ENCODE data around the gene PAWR. TPM values are rescaled to one million over a fixed set of nuclear protein-coding genes. Genes with fewer than 3 reads are reported as not detected.

The PAWR gene
- total RNA-seq, 4 donors from 2014 or later = 45.1 to 92.1 (median 59.5) TPM

DNA sequence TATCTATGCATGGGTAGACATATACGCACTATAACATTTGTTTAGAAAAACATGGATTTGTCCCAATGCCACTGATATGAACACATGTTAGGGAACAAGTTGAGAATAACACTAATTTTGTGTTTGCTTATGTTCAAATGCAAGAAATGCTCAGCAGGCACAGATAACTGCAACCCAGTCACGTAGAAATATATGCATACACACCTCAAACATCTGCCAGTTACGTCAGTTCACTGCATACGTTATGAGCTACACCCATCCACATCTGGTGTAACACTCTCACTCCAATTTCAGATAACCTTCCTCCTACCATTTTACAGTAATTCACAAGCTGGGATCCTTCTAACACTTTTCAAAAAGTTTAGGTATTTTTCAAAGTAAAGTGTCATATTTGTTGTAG is 10.7 kb downstream of the PAWR start:
- H3K36me3 ChIP-seq = no peaks in the 10 kb centered on the region
- no peak for ATAC-seq
- H3K27ac ChIP-seq = no peak overlapping the region
- H3K9me3 ChIP-seq = no peaks in the 10 kb centered on the region
- peaks cover 0 to 35% (median under 1%) of the 10 kb centered on the region in 3 donors for H3K4me1 ChIP-seq
- TF ChIP-seq, protein P1, sequence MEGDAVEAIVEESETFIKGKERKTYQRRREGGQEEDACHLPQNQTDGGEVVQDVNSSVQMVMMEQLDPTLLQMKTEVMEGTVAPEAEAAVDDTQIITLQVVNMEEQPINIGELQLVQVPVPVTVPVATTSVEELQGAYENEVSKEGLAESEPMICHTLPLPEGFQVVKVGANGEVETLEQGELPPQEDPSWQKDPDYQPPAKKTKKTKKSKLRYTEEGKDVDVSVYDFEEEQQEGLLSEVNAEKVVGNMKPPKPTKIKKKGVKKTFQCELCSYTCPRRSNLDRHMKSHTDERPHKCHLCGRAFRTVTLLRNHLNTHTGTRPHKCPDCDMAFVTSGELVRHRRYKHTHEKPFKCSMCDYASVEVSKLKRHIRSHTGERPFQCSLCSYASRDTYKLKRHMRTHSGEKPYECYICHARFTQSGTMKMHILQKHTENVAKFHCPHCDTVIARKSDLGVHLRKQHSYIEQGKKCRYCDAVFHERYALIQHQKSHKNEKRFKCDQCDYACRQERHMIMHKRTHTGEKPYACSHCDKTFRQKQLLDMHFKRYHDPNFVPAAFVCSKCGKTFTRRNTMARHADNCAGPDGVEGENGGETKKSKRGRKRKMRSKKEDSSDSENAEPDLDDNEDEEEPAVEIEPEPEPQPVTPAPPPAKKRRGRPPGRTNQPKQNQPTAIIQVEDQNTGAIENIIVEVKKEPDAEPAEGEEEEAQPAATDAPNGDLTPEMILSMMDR (IDR thresholded peaks at IDR 0.05) = no peak
- no peak for TF ChIP-seq POLR2AphosphoS5 (IDR thresholded peaks at IDR 0.05)
- TF ChIP-seq EP300 (IDR thresholded peaks at IDR 0.05) = no peak
- TF ChIP-seq POLR2A (IDR thresholded peaks at IDR 0.05) = no peak
- WGBS, 2 donors (ENCODE audit: low coverage in 1 of 2) = 85 to 96% methylated on average over 4 of the region's 4 CpGs
- no peak overlapping the region for H3K4me3 ChIP-seq
- H3K27me3 ChIP-seq = no peaks in the 10 kb centered on the region

DNA sequence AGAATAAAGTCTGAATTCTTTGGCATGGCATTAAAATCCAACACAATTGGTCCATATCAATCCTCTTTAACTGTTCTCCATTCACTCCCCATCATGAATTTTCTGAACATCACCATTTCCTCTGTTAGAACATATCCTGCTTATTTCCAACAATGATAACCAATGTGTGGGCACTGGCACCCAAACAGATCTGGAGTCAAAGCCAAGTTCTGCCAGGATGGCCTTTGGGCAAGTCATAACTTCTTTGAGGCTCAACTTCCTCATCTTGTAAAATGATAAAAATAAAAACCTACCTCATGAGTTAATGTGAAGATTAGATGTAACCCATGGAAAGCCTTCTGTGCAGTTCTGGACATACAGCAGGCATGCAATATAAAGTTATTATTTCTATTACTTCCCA is 12.5 kb downstream of the PAWR start:
- no peak overlapping the region for H3K4me3 ChIP-seq
- TF ChIP-seq EP300 (IDR thresholded peaks at IDR 0.05) (no peak), POLR2AphosphoS5 (IDR thresholded peaks at IDR 0.05) (no peak), POLR2A (IDR thresholded peaks at IDR 0.05) (no peak)
- TF ChIP-seq, protein P1 (IDR thresholded peaks at IDR 0.05) = no peak
- no peak overlapping the region for H3K27ac ChIP-seq
- peaks cover 0 to 18% (median 0%) of the 10 kb centered on the region in 3 donors for H3K4me1 ChIP-seq
- H3K36me3 ChIP-seq = no peaks in the 10 kb centered on the region
- no peaks in the 10 kb centered on the region for H3K27me3 ChIP-seq
- no peak for ATAC-seq
- H3K9me3 ChIP-seq = no peaks in the 10 kb centered on the region

DNA sequence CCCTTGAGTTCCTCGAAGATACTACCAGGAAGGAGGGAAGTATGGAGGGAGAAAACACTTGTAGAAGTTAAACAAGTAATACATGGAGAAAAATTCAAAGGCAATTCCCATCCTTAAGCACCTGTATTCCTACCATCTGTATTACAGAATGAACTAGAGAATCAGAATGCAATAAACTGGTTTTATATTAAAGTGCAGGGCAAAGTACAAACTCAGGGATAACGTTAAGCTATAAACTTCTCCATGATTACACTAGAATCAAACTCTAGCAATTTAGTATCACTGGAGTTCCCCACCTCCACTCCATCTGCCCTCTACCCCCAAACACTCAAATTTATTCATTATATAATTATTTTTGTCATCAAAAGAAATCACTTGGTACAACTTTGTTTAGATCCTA is 13.1 kb downstream of the PAWR start:
- TF ChIP-seq, protein P1 (IDR thresholded peaks at IDR 0.05) = no peak
- TF ChIP-seq POLR2AphosphoS5 (IDR thresholded peaks at IDR 0.05) (no peak), POLR2A (IDR thresholded peaks at IDR 0.05) (no peak), EP300 (IDR thresholded peaks at IDR 0.05) (no peak)
- ATAC-seq = no peak

DNA sequence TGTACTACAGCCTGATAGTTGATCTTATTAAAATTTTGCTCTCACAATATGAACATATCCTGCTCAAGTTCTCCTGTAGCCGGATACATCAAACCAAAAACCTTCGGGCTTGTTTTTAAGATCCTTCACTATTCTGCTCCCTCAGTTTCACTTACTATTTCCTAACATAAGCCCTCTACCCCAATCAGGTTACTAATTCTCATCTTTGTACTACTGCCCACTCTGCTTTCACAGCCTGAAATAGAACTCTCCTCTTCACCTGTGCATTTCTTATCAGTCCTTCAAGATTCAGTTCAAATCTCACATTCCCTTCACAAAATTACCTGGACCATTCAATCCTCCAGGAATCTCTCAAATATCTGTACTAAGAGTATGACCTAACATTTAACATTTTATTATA is 14.2 kb downstream of the PAWR start:
- Histone ChIP-seq H3K9me3 (peaks cover 0 to 5% (median 0%) of the 10 kb centered on the region in 3 donors), H3K27me3 (no peaks in the 10 kb centered on the region), H3K27ac (no peak overlapping the region), H3K36me3 (no peaks in the 10 kb centered on the region), H3K4me1 (peaks cover 0 to 6% (median 0%) of the 10 kb centered on the region in 3 donors), H3K4me3 (no peak overlapping the region)
- 61 to 68% methylated on average over 2 of the region's 2 CpGs for WGBS, 2 donors (ENCODE audit: low coverage in 1 of 2)
- TF ChIP-seq POLR2A (IDR thresholded peaks at IDR 0.05) = no peak
- no peak for TF ChIP-seq EP300 (IDR thresholded peaks at IDR 0.05)
- no peak for TF ChIP-seq POLR2AphosphoS5 (IDR thresholded peaks at IDR 0.05)
- TF ChIP-seq, protein P1 (IDR thresholded peaks at IDR 0.05) = no peak
- ATAC-seq = no peak

More for the DNA sequence above, 13.1 kb downstream of the PAWR start:
- peaks cover 0 to 12% (median 0%) of the 10 kb centered on the region in 3 donors for H3K4me1 ChIP-seq
- no peaks in the 10 kb centered on the region for H3K9me3 ChIP-seq
- H3K27ac ChIP-seq = no peak overlapping the region
- no peak overlapping the region for H3K4me3 ChIP-seq
- no peaks in the 10 kb centered on the region for H3K36me3 ChIP-seq
- H3K27me3 ChIP-seq = no peaks in the 10 kb centered on the region
- 63 to 100% methylated on average over 2 of the region's 2 CpGs for WGBS, 2 donors (ENCODE audit: low coverage in 1 of 2)

DNA sequence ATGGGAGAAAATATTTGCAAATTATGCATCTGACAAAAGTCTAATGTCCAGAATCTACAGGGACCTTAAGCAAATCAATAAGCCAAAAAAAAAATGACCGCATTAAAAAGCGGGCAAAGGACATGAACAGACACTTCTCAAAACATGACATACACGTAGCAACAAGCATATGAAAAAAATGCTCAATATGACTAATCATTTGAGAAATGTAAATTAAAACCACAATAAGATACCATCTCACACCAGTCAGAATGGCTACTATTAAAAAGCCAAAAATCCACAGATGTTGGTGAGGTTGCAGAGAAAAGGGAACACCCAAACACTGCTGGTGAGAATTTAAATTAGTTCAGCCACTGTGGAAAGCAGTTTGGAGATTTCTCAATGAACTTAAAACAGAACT is 16.1 kb downstream of the PAWR start:
- TF ChIP-seq POLR2A (IDR thresholded peaks at IDR 0.05) (no peak), POLR2AphosphoS5 (IDR thresholded peaks at IDR 0.05) (no peak)
- TF ChIP-seq, protein P1 (IDR thresholded peaks at IDR 0.05) = no peak
- H3K36me3 ChIP-seq = no peaks in the 10 kb centered on the region
- peaks cover 0 to 6% (median 0%) of the 10 kb centered on the region in 3 donors for H3K9me3 ChIP-seq
- no peak for ATAC-seq
- no peak overlapping the region for H3K27ac ChIP-seq
- WGBS, 2 donors (ENCODE audit: low coverage in 1 of 2) = 84 to 93% methylated on average over 2 to 3 of the region's 3 CpGs
- H3K4me1 ChIP-seq = peaks cover 0 to 10% (median 5%) of the 10 kb centered on the region in 3 donors
- no peak overlapping the region for H3K4me3 ChIP-seq
- no peaks in the 10 kb centered on the region for H3K27me3 ChIP-seq
